Right hindlimb (tissue), 1 donor: ENCODE measurements around the gene ST8SIA1.

Experiments used
- DNase-seq: peaks from one replicate; pipeline ENCODE4 v3.0.0-alpha.2; 2018

Gene ST8SIA1

GRCh38 chr12:22231078-22231477 lies 103.4 kb downstream of the ST8SIA1 start:
- DNase-seq = no peak

- no peak for DNase-seq
Measured at GRCh38 chr12:22230280-22230794, 104.2 kb downstream of the ST8SIA1 start.

DNA sequence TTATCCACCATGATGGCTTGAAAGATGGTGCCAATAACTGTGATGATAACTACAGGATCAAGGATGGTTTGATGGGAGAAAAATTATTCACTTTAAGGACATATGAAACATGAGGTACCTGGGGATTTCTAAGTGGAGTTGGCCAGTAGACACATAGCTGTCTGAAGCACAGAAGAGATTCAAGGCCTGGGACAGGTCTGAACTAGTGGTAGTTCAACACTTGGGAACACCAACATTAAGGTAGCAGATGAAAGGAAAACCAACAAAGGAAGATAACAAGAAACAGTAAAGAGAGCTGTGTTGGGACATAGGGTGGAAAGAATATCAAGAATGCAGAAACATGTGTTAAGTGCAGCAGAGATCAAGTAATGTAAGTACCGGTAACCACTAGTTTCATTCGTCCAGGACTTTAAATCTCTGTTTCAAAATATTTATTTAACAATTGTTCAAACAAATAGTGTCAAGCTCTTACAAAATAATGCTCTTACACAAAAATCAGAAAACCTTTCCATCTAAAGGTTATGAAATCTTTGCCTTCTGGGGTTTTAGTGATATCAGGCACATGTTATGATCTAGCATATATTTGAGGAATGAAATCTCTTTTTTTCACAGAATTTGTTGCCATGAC lies 104.7 kb downstream of the ST8SIA1 start:
- DNase-seq = no peak

DNA sequence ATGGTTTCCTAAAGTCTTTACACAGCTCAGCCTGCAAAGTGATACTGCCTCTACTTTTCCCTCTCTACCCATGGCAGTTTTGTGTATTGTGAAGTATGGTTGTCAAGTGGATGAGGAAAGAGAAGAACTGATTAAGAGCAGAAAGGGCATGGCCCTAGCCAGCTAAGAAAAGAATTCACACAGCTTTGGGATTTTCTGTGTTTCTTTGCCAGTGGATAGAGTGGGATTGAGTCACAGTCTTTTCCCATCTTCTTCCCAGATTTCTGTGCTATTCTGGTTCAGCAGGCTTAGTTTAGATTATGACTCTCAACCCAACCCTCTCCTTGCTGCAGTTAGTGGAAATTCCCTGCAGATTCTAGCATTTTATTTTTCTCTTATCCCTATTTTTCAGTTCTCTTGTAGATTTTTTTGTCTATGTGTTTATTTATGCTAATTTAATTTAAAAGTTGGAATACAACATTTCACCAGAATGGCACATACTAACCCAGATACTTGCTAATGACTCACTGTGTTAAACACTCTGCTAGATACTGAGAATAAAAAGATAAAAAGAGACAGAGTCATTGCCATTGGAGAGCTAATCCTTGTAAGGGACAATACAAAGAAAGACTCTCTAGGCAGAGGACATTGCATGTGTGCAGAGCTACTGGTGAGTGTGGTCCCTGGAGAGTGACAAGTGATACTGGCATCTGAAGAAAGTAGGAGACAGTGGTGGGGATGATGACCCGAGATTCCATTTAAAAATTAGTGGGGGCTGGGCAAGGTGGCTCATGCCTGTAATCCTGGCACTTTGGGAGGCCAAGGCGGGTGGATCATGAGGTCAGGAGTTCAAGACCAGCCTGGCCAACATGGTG lies 106.3 kb downstream of the ST8SIA1 start:
- no peak for DNase-seq

DNA sequence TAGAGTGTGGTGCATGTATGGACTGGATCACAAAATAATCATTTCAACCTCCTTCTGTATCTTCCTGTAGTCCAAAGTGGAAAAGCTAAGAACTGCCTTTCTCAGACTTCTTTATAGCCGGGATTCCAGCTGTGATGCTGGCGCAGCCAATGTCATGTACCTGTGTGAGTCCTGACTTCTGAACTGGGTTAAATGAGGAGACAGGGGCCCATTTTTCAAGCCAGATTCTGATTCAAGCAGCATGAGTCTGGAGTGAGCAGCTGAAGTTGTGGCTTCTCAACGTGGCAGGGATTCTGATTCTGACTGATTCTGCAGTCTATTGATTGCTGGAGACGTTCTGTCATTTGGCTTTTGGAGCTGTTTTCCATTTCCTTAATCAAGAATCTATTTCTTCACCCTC lies 111.2 kb downstream of the ST8SIA1 start:
- DNase-seq = no peak

- DNase-seq = no peak
Measured at GRCh38 chr12:22217556-22217955, 117.0 kb downstream of the ST8SIA1 start.

DNA sequence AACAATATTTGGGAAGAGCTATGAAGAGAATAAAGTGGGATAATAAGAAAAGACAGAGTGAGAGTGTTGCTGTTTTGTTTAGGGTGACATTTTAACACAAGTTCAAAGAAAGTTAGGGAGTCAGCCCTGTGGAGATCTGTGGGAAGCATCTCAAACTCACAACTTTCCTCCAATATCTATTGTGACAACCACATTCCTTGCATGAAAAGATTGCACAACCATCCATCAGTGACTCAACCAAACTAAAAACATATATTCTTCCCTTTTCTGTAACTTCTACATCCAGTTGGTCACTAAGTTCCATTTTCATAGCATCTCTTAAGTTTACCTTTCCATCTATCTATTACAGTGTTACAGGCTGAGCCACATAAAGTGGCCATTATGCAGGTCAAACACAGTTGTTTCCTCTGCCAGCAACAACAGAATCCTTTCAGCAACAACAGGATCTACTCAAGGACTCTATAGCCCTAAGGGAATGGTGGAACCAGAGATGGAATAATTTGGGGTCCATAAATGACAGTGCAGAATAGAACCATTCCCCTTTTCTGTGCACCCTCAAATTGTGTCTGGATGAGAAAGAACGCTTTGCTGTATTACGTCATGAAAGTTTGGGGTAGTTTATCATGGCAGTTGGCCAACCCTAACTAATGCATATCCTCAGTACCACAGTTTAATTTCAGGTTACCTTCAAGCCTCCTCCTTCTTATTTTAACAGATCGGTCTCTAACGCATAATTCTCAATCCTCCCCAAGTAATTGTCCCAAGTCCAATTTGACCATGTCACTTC lies 118.8 kb downstream of the ST8SIA1 start:
- no peak for DNase-seq

DNA sequence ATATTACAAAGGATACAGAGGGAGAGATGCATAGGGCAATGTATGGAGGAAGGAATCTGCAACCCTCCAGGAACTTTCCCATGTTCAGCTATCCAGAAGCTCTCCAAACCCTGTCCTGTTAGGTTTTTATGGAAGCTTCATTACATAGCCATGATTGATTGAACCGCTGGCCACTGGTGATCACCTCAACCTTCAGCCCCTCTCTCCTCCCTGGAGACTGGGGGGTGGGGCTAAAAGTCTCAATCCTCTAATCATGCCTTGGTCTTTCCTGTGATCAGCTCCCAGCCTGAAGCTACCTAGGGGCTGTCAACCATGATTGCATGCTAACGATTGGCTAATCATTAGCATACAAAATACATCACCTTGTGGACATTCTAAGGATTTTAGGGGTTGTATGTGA lies 123.4 kb downstream of the ST8SIA1 start:
- no peak for DNase-seq

GRCh38 chr12:22209422-22209821 lies 125.1 kb downstream of the ST8SIA1 start:
- DNase-seq = no peak

DNA sequence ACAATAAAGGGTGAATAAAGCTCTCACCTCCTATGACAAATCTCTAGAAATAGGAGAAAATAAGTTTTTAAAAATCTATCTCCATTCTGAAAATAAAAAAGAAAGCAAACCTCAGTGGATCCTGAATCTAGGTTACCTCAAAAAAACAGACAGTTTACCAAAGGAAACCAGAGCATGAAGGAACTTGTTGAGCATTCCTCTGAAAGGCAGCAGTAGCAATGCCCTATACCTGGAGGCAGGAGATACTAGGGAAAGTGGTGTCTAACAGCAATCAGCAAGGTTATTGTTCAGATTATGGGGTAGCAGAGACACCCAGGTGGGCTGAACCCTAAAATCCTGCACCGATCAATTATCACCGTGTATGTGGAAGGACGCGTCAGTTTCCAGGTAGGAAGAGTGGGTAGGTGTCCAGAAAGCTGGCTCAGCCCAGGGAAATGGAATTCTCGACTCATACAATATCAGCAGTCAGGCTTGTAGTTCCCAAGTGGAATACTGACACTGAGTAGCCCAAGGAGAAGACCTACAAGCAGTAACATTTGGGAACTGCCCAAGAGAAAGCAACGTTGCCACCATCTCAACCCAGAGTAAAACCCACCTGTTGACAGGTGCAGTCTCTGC lies 128.3 kb downstream of the ST8SIA1 start:
- DNase-seq = no peak

DNA sequence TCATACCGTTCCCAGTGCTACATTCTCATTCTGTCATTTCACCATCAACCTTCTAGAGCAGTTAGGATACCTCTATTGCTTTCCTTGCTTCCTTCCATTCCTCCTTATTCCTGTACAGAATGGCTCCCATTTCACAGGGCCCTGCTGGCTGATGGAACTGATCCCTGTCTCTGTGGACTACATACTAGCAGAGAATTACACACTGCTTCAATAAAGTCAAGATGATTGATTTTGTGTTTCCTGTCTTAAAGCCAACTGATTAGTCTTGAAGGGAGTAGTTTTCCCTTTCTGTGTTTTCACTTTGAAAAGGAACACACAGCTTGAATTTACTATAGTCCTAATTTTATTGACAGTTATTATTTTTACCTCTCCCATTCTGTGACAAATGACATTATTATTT lies 130.1 kb downstream of the ST8SIA1 start:
- no peak for DNase-seq

- no peak for DNase-seq
Measured at GRCh38 chr12:22202847-22203246, 131.7 kb downstream of the ST8SIA1 start.

DNA sequence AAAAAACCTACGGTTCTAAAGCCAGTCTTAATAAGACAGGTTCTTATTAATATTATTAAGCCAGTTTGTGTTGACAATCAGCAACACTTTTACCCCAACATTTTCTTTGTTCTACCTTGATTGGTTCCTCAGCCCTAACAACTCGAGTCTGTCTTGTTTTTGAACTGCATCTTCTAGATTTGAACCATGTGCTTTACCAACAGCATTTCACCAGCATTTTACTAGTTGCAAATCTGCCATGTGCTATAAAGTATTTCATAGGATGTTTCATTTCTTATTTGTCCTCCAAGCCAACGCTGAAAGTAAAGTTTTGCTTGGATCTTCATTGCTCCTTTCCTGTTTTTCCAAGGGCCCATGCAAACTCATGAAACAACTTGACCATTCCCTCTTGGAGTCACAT lies 133.4 kb downstream of the ST8SIA1 start:
- DNase-seq = no peak

- no peak for DNase-seq
Measured at GRCh38 chr12:22196236-22196635, 138.3 kb downstream of the ST8SIA1 start.

DNA sequence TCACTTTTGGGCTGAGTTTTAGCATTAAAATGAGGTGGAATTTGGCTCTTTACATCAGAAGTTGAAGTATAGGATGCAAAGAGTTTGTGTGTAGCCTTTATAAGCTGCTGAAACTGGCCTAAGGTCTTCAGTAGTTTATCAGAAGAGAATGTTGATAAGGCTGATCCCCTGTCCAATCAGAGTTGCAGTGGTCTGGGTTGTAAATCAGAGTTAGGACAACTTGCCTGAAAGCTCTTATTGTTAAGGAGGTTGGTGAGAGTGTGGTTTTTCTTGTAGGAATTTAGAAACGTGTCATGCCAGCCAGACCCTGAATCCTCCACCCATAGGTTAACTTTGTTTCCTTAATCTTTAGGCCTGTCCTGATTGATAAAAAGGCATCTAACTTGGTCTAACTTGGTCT lies 143.5 kb downstream of the ST8SIA1 start:
- DNase-seq = no peak

- no peak for DNase-seq
Measured at GRCh38 chr12:22188431-22188830, 146.1 kb downstream of the ST8SIA1 start.

DNA sequence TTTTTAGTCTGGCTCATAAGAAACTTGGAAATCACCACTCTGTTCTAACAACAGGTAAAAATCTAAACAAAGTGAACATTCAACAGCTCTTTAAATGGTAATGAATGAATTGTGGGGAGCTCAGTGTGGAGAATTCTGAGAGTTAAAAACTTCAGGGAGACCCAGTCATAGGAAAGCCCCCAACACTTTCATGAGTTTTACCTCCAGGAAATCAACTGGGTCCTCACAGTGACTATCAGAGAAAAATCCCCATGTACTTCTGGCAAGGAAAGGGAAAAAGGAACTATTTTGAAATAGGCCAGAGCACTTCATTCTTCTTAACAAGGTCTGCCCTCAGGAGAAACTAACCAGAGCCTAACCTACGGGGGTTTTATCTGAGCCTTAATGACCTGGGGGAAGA lies 153.8 kb downstream of the ST8SIA1 start:
- DNase-seq = no peak

DNA sequence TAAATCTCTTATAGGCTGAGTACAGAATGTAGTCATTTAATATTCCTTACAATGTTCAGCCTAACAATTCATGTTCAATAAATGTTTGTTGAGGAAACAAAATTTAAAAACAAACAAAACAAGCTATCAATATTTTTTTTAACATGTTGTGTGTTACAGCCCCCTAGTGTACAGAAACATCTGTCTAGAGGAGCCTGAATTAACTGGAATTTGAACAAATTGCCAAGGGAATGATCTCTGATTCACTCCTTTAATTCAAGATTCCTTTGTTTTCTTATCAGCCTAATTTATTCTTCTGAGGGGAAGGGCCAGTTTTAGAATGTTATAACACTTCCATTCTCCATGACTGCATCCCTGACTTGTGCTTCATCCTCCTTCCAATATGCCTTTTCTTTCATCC lies 161.3 kb downstream of the ST8SIA1 start:
- no peak for DNase-seq

- no peak for DNase-seq
Measured at GRCh38 chr12:22172501-22172900, 162.0 kb downstream of the ST8SIA1 start.

DNA sequence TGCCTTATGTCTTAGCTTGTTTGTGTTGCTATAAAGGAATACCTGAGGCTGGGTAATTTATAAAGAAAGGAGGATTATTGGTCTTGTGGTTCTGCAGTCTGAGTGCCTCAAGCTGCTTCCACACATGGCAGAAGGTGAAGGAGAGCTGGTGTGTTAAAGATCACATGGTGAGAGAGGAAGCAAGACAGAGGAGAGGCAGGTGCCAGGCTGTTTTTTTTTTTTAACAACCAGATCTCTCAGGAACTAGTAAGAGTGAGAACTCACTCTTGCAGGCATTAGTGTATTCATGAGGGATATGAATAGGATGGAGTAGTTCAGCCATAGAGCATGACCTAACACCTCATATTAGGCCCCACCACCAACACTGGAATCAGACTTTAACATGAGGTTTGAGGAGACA lies 165.1 kb downstream of the ST8SIA1 start:
- DNase-seq = no peak

DNA sequence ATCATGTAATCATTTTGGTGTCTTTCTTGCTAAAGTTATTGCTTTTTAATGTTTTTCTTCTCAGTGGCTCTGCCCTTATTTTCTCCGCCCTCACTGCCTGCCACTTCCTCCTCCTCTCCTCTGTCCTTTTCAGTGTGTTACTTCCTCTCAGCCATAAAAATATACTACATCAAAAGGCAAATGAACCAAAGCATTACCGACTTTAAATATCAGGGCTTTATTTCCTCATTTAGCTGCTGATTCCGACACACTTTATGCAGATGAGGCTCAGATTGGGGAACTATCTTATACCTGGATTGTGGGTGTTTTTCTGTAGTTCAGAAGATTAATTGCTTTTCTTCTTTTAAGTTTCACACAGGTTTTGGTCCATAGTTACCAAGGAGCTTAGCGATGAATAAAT lies 170.4 kb downstream of the ST8SIA1 start:
- DNase-seq = no peak

GRCh38 chr12:22163594-22163993 lies 170.9 kb downstream of the ST8SIA1 start:
- no peak for DNase-seq

GRCh38 chr12:22160396-22161003 lies 174.0 kb downstream of the ST8SIA1 start:
- DNase-seq = no peak
